ENCODE measurements around the gene CLEC6A. TPM values are rescaled to one million over a fixed set of nuclear protein-coding genes. Genes with fewer than 3 reads are reported as not detected.
"Not testable (repeated sequence)": the region's sequence is repeated elsewhere in the genome, so short reads cannot be mapped to it uniquely, and the experiment has no call there.

The CLEC6A gene
- total RNA-seq, 2 donors from 2014 or later: not detected

GRCh38 chr12:8491646-8492530 lies 36.1 kb downstream of the CLEC6A start:
- no peak for DNase-seq
- ATAC-seq: peak in 1 of 2 donors; percentile 19
- intact Hi-C loops (cut with DNase I): no loop called here

- DNase-seq (no peak), ATAC-seq (peak; percentile 44 to 69)
- intact Hi-C loops (cut with DNase I): no loop called here
These were observed 37.3 kb downstream of the CLEC6A start for GRCh38 chr12:8493084-8493483.

- DNase-seq; ATAC-seq; intact Hi-C loops (cut with DNase I): not testable (repeated sequence)
These were observed 39.9 kb downstream of the CLEC6A start for GRCh38 chr12:8495671-8496070.

GRCh38 chr12:8496074-8496473 lies 40.3 kb downstream of the CLEC6A start:
- intact Hi-C loops (cut with DNase I); DNase-seq; ATAC-seq: not testable (repeated sequence)

- ATAC-seq (no peak), DNase-seq (no peak)
- intact Hi-C loops (cut with DNase I): no loop called here
These were observed 43.9 kb downstream of the CLEC6A start for GRCh38 chr12:8499616-8500015.

GRCh38 chr12:8501720-8502119 lies 46.0 kb downstream of the CLEC6A start:
- no peak for DNase-seq
- intact Hi-C loops (cut with DNase I): no loop called here
- ATAC-seq: no peak

GRCh38 chr12:8504351-8504750 lies 48.6 kb downstream of the CLEC6A start:
- no peak for ATAC-seq
- DNase-seq: no peak
- intact Hi-C loops (cut with DNase I): no loop called here

- ATAC-seq (no peak), DNase-seq (no peak)
- intact Hi-C loops (cut with DNase I): no loop called here
These were observed 51.8 kb downstream of the CLEC6A start for GRCh38 chr12:8507596-8507995.

- DNase-seq (no peak), ATAC-seq (no peak)
- intact Hi-C loops (cut with DNase I): no loop called here
These were observed 52.5 kb downstream of the CLEC6A start for GRCh38 chr12:8508223-8508622.

GRCh38 chr12:8508910-8509841 lies 53.4 kb downstream of the CLEC6A start:
- DNase-seq (no peak), ATAC-seq (no peak)
- intact Hi-C loops (cut with DNase I): no loop called here

- ATAC-seq (no peak), DNase-seq (no peak)
- intact Hi-C loops (cut with DNase I): no loop called here
These were observed 57.5 kb downstream of the CLEC6A start, which contains the start of gene CLEC4D for GRCh38 chr12:8513256-8513655. Gene CLEC4D (plus strand): TSS chr12:8513503. CDS start chr12:8513733, 230 bp downstream.

GRCh38 chr12:8517971-8518370 lies 62.2 kb downstream of the CLEC6A start:
- intact Hi-C loops (cut with DNase I): no loop called here
- DNase-seq (no peak), ATAC-seq (no peak)

- intact Hi-C loops (cut with DNase I): no loop called here
- DNase-seq (no peak), ATAC-seq (peak in 1 of 2 donors; percentile 30)
These were observed 63.4 kb downstream of the CLEC6A start for GRCh38 chr12:8519171-8519570.

- intact Hi-C loops (cut with DNase I): no loop called here
- DNase-seq: no peak
These were observed 71.7 kb downstream of the CLEC6A start for GRCh38 chr12:8527250-8528130.

More at GRCh38 chr12:8527250-8528130, 71.7 kb downstream of the CLEC6A start:
- no peak for ATAC-seq

Other genes with a start within 250 kb of the CLEC6A start
- gene FAM90A1, start 228.3 kb upstream of the CLEC6A start, total RNA-seq: under 1 TPM; 0.16 to 0.62 TPM
- under 1 TPM in 1 of 2 donors, not detected in 1; 0.21 TPM for gene CLEC4D, start 57.5 kb downstream of the CLEC6A start, total RNA-seq
- 1 to 10 TPM in 1 of 2 donors, under 1 TPM in 1; 0.81 to 2.5 TPM for gene CLEC4E, start 84.9 kb downstream of the CLEC6A start, total RNA-seq
- gene AICDA, start 156.9 kb downstream of the CLEC6A start, total RNA-seq: under 1 TPM in 1 of 2 donors, not detected in 1; 0.10 TPM
- 100 to 1,000 TPM in 1 of 2 donors, 10 to 100 TPM in 1; 64.8 to 120 TPM for gene MFAP5, start 206.9 kb downstream of the CLEC6A start, total RNA-seq
- 10 to 100 TPM; 15.7 to 16.5 TPM for gene RIMKLB, start 242.0 kb downstream of the CLEC6A start, total RNA-seq